SK-N-SH (cell line): ENCODE measurements around the gene JMJD1C. TPM values are rescaled to one million over a fixed set of nuclear protein-coding genes. Genes with fewer than 3 reads are reported as not detected.

Experiments
- CTCF ChIA-PET: fragments of 300-600, 350-600 bp; formaldehyde crosslinking; extraction: SDS; loops from one replicate; lab custom pipeline; 2021; lab: Yijun Ruan, JAX
- POLR2A ChIA-PET: fragments of 350-600 bp; sonication (Branson Sonifier 250); formaldehyde crosslinking; extraction: SDS; loops from one replicate; lab custom pipeline; 2020; ENCODE audit warnings: antibody characterized with exemption, inconsistent platforms; lab: Yijun Ruan, JAX
- DNase-seq: peaks from one replicate; pipeline ENCODE4 v3.0.0; 2012
- H2AFZ ChIP-seq: fragments of 200-600 bp; sonication (generic); 2 replicates; pipeline ENCODE4 v1.8.1; 2016; ENCODE audit warnings: antibody characterized with exemption, mild to moderate bottlenecking, low read depth
- H3F3A ChIP-seq: fragments of 200-600 bp; sonication (generic); replicated peaks from 2 replicates; pipeline ENCODE3; 2016; ENCODE audit warnings: antibody characterized with exemption, mild to moderate bottlenecking; ENCODE audit not compliant: insufficient read depth
- H3K27ac ChIP-seq, 2 experiments: fragments of 200-500 bp in 1 of 2; fragments of 200-600 bp in 1 of 2; sonication (Bioruptor generic) in 1 of 2; sonication (generic), shearing (Covaris generic) in 1 of 2; 2 replicates each; pipeline versions ENCODE4 v1.5.1 to v1.6.1; 2014 to 2016; ENCODE audit warnings: low read depth in 2 of 2, inconsistent platforms in 1 of 2, low read length in 1 of 2, mild to moderate bottlenecking in 1 of 2, mixed read lengths in 1 of 2
- H3K27me3 ChIP-seq: fragments of 200-600 bp; sonication (generic), shearing (Covaris generic); 2 replicates; pipeline ENCODE4 v1.6.1; 2016; ENCODE audit warnings: mixed run types; ENCODE audit not compliant: insufficient read depth
- H3K36me3 ChIP-seq, 2 experiments: fragments of 200-500 bp in 1 of 2; fragments of 200-600 bp in 1 of 2; sonication (Bioruptor generic) in 1 of 2; sonication (generic) in 1 of 2; replicated peaks in 1 of 2; 2 replicates each; pipeline versions ENCODE3 to v1.5.1; 2014 to 2016; ENCODE audit warnings: low read length in 1 of 2, mild to moderate bottlenecking in 1 of 2; ENCODE audit not compliant: insufficient read depth in 2 of 2, control insufficient read depth in 1 of 2
- H3K4me1 ChIP-seq, 2 experiments: fragments of 200-500 bp in 1 of 2; fragments of 200-600 bp in 1 of 2; sonication (Bioruptor generic) in 1 of 2; sonication (generic), shearing (Covaris generic) in 1 of 2; 2 replicates each; pipeline versions ENCODE4 v1.5.1 to v1.6.1; 2014 to 2016; ENCODE audit warnings: low read depth in 1 of 2, low read length in 1 of 2, mixed run types in 1 of 2; ENCODE audit not compliant: insufficient read depth in 2 of 2, control insufficient read depth in 1 of 2
- H3K4me2 ChIP-seq: fragments of 200-600 bp; sonication (generic), shearing (Covaris generic); 2 replicates; pipeline ENCODE4 v1.6.1; 2017; ENCODE audit warnings: mixed run types
- H3K4me3 ChIP-seq, 2 experiments: fragments of 200-500 bp in 1 of 2; fragments of 200-600 bp in 1 of 2; sonication (Bioruptor generic) in 1 of 2; sonication (generic), shearing (Covaris generic) in 1 of 2; 2 replicates each; pipeline versions ENCODE4 v1.5.1 to v1.8.1; 2014 to 2016; ENCODE audit warnings: low read depth in 2 of 2, inconsistent platforms in 1 of 2, low read length in 1 of 2, mild to moderate bottlenecking in 1 of 2, mixed read lengths in 1 of 2, moderate library complexity in 1 of 2
- H3K79me2 ChIP-seq: fragments of 200-600 bp; sonication (generic); 2 replicates; pipeline ENCODE4 v1.8.1; 2017; ENCODE audit warnings: mild to moderate bottlenecking; ENCODE audit not compliant: insufficient read depth
- H3K9ac ChIP-seq: fragments of 200-600 bp; sonication (generic); 2 replicates; pipeline ENCODE4 v1.6.1; 2017; ENCODE audit warnings: mixed run types
- H3K9me2 ChIP-seq: fragments of 200-600 bp; sonication (generic); 2 replicates; pipeline ENCODE4 v1.6.1; 2017; ENCODE audit warnings: mixed run types
- H3K9me3 ChIP-seq: fragments of 200-600 bp; sonication (generic); 2 replicates; pipeline ENCODE4 v1.6.1; 2017; ENCODE audit warnings: mixed run types, mild to moderate bottlenecking, moderate library complexity
- H4K20me1 ChIP-seq: fragments of 200-600 bp; sonication (generic); 2 replicates; pipeline ENCODE4 v1.6.1; 2017; ENCODE audit warnings: mild to moderate bottlenecking, mixed run types; ENCODE audit not compliant: insufficient read depth
- CHD2 ChIP-seq: fragments of 150-350 bp; IDR thresholded peaks from 2 replicates; pipeline ENCODE4 v1.6.1; 2018; ENCODE audit warnings: low read length; ENCODE audit not compliant: partially characterized antibody
- EP300 ChIP-seq, 2 experiments: IDR thresholded peaks; 2 replicates each; pipeline versions ENCODE4 v1.4.0 to v1.6.1; 2012; ENCODE audit warnings: borderline replicate concordance in 1 of 2, low read depth in 1 of 2, low read length in 1 of 2
- MEF2A ChIP-seq: IDR thresholded peaks from 2 replicates; pipeline ENCODE4 v1.4.0; 2012; ENCODE audit warnings: low read depth, borderline replicate concordance
- NFIC ChIP-seq: IDR thresholded peaks from 2 replicates; pipeline ENCODE4 v1.4.0; 2012; ENCODE audit warnings: borderline replicate concordance
- RAD21 ChIP-seq: IDR thresholded peaks from 2 replicates; pipeline ENCODE4 v1.6.1; 2012; ENCODE audit warnings: mild to moderate bottlenecking, low read length
- TCF12 ChIP-seq: IDR thresholded peaks from 2 replicates; pipeline ENCODE4 v1.4.0; 2012
- WGBS: methylation state at CpG from one replicate; pipeline ENCODE4 v1.1.6; 2017; ENCODE audit warnings: low lambda C conversion rate; 5-methylcytosine and 5-hydroxymethylcytosine counted together
- polyA plus RNA-seq, 3 experiments: library from polyadenylated mRNA; depleted of rRNA; stranded (reverse); fragments of >200 nt; gene quantifications; 2 replicates each; pipeline ENCODE4 v1.2.3, GENCODE V29; 2012
- TF ChIP-seq, protein P1 (sequence below): IDR thresholded peaks from 2 replicates; pipeline ENCODE4 v1.6.1; 2012; ENCODE audit warnings: mild to moderate bottlenecking, low read depth, low read length, moderate library complexity
- TF ChIP-seq, protein P2 (sequence below): IDR thresholded peaks from 2 replicates; pipeline ENCODE4; 2012

Gene JMJD1C
- polyA plus RNA-seq, 1 of the 3 experiments (the other 2 are of a cell fraction) = 11.7 TPM

DNA sequence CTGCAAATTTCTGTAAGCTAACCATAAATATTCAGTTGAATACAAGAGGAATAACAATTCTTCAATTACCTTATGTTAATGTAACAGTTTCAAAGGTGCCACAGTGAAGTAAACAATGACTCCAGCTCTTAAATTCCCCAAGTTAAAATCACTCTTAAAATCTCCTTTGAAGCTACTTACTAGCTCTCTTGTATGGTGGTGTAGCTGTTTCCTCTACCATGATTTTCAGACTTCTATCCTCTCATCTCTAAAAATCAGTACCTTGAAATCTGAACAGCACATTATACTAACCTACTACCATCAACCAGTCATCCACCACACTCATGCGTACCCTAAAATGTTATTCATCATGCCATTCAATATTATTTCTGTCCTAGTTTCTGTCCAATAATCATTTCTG, 29.6 kb downstream of the JMJD1C start:
- no peaks in the 10 kb centered on the region for H3K9me3 ChIP-seq
- H3F3A ChIP-seq = peaks cover 12% of the 10 kb centered on the region
- no peak for DNase-seq
- H3K9ac ChIP-seq = no peak overlapping the region
- H2AFZ ChIP-seq = no peak overlapping the region
- H3K27ac ChIP-seq = no peak overlapping the region
- POLR2A ChIA-PET = no interaction called here
- H3K36me3 ChIP-seq = peaks cover 0 to 2% of the 10 kb centered on the region in 2 experiments
- TF ChIP-seq CHD2 (no peak), TCF12 (no peak)
- H3K4me2 ChIP-seq = no peak overlapping the region
- peaks cover 3 to 39% of the 10 kb centered on the region in 2 experiments; a peak in 3 of 4 replicates for H3K4me1 ChIP-seq
- peaks cover 99% of the 10 kb centered on the region for H3K79me2 ChIP-seq
- H3K9me2 ChIP-seq = no peaks in the 10 kb centered on the region
- H3K4me3 ChIP-seq = no peak overlapping the region
- no peaks in the 10 kb centered on the region for H3K27me3 ChIP-seq
- CTCF ChIA-PET = interaction anchor here (0.9 kb wide), 1 partner anchor 193 kb away, joined by 3 read pairs; no protein-coding TSS in a partner anchor
- 100% methylated on average over 1 of the region's 1 CpG for WGBS
- H4K20me1 ChIP-seq = peaks cover 68% of the 10 kb centered on the region

DNA sequence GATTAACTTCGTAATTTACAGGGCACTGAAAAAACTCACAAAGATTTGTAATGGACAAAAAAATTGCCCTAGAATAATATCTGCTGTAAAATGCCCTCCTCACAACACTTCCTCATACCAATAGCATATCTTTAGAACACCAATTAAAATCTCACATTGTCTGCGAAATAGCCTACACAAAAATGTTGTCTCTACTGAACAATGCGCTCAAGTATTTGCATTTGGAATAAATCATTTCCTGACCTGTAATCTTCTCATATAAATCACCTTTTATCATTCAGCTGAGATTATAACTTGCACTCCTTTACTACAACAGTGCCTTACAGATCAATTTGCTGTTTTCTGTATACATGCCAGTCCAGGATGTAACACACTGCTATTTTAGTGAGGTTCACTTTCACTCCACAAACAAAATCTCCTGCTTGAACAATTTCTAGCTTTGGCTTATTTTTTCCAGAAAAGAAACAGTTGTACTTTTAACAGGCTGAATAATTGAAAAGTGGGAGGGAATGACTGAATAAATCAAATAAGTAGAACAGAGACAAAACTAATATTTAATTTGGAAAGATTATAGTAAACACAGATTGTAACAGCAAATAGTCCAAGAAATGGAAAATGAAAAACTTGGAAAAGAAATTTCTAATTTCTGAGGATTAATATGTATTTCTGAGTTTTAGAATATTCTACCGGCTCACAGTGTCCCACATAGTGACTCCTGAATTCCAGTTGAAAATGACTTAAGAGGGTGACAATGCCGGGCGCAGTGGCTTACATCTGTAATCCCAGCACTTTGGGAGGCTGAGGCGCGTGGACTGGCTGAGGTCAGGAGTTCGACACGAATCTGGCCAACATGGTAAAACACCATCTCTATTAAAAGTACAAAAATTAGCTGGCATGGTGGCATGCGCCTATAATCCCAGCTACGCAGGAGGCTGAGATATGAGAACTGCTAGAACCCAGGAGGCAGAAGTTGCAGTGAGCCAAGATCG, 30.6 kb downstream of the JMJD1C start:
- no peak for DNase-seq
- peaks cover 15% of the 10 kb centered on the region for H3F3A ChIP-seq
- peaks cover 0 to 7% of the 10 kb centered on the region in 2 experiments for H3K36me3 ChIP-seq
- TF ChIP-seq EP300 (IDR thresholded peaks at IDR 0.05; ENCODE audit: borderline replicate concordance in 1 of 2, low read depth in 1 of 2, low read length in 1 of 2) = no peak
- TF ChIP-seq, protein P1, sequence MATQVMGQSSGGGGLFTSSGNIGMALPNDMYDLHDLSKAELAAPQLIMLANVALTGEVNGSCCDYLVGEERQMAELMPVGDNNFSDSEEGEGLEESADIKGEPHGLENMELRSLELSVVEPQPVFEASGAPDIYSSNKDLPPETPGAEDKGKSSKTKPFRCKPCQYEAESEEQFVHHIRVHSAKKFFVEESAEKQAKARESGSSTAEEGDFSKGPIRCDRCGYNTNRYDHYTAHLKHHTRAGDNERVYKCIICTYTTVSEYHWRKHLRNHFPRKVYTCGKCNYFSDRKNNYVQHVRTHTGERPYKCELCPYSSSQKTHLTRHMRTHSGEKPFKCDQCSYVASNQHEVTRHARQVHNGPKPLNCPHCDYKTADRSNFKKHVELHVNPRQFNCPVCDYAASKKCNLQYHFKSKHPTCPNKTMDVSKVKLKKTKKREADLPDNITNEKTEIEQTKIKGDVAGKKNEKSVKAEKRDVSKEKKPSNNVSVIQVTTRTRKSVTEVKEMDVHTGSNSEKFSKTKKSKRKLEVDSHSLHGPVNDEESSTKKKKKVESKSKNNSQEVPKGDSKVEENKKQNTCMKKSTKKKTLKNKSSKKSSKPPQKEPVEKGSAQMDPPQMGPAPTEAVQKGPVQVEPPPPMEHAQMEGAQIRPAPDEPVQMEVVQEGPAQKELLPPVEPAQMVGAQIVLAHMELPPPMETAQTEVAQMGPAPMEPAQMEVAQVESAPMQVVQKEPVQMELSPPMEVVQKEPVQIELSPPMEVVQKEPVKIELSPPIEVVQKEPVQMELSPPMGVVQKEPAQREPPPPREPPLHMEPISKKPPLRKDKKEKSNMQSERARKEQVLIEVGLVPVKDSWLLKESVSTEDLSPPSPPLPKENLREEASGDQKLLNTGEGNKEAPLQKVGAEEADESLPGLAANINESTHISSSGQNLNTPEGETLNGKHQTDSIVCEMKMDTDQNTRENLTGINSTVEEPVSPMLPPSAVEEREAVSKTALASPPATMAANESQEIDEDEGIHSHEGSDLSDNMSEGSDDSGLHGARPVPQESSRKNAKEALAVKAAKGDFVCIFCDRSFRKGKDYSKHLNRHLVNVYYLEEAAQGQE = no peak
- no peak for TF ChIP-seq NFIC
- TF ChIP-seq, protein P2, sequence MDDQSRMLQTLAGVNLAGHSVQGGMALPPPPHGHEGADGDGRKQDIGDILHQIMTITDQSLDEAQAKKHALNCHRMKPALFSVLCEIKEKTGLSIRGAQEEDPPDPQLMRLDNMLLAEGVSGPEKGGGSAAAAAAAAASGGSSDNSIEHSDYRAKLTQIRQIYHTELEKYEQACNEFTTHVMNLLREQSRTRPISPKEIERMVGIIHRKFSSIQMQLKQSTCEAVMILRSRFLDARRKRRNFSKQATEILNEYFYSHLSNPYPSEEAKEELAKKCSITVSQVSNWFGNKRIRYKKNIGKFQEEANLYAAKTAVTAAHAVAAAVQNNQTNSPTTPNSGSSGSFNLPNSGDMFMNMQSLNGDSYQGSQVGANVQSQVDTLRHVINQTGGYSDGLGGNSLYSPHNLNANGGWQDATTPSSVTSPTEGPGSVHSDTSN = no peak
- TF ChIP-seq RAD21 = no peak
- TF ChIP-seq MEF2A = no peak
- TF ChIP-seq, all 33 proteins: peak for 0
- H4K20me1 ChIP-seq = peaks cover 61% of the 10 kb centered on the region
- H3K9ac ChIP-seq = no peak overlapping the region
- no peak overlapping the region for H3K27ac ChIP-seq
- H2AFZ ChIP-seq = no peak overlapping the region
- H3K9me3 ChIP-seq = no peaks in the 10 kb centered on the region
- no peaks in the 10 kb centered on the region for H3K9me2 ChIP-seq
- ChIA-PET POLR2A (interaction anchor here (0.7 to 1.5 kb wide), 3 partner anchors 8 to 157 kb away, joined by 3 read pairs; partner anchors contain the start of gene REEP3), CTCF (interaction anchor here (0.6 kb wide), 1 partner anchor 26 kb away, joined by 3 read pairs; no protein-coding TSS in a partner anchor)
- WGBS = 94% methylated on average over 13 of the region's 13 CpGs
- peaks cover 99% of the 10 kb centered on the region for H3K79me2 ChIP-seq
- H3K4me2 ChIP-seq = no peak overlapping the region
- no peak overlapping the region for H3K4me3 ChIP-seq
- no peaks in the 10 kb centered on the region for H3K27me3 ChIP-seq
- peaks cover 3 to 49% of the 10 kb centered on the region in 2 experiments for H3K4me1 ChIP-seq
